KMS-11 (cell line): ENCODE data around the gene MED20.

Experiments
- H2AFZ ChIP-seq: fragments of 200-600 bp; sonication (generic); 2 replicates; pipeline ENCODE4 v1.6.1; 2016; ENCODE audit warnings: antibody characterized with exemption, mixed run types, low read depth
- H3K27ac ChIP-seq: fragments of 200-600 bp; sonication (generic); 2 replicates; pipeline ENCODE4 v1.6.1; 2016; ENCODE audit warnings: mild to moderate bottlenecking, mixed run types
- H3K27me3 ChIP-seq: fragments of 200-600 bp; sonication (generic); 2 replicates; pipeline ENCODE4 v1.6.1; 2017; ENCODE audit warnings: mild to moderate bottlenecking, low read depth, mixed run types, moderate library complexity; ENCODE audit not compliant: insufficient read depth
- H3K36me3 ChIP-seq: fragments of 200-600 bp; sonication (generic); 2 replicates; pipeline ENCODE4 v1.6.1; 2017; ENCODE audit warnings: mild to moderate bottlenecking, mixed run types; ENCODE audit not compliant: insufficient read depth
- H3K4me1 ChIP-seq: fragments of 200-600 bp; sonication (generic); 2 replicates; pipeline ENCODE4 v1.6.1; 2016; ENCODE audit warnings: mild to moderate bottlenecking, low read depth, mixed run types; ENCODE audit not compliant: poor library complexity, severe bottlenecking
- H3K4me2 ChIP-seq: fragments of 200-600 bp; sonication (generic); 2 replicates; pipeline ENCODE4 v1.7.0; 2016; ENCODE audit warnings: mild to moderate bottlenecking, mixed run types
- H3K4me3 ChIP-seq: fragments of 200-600 bp; sonication (generic); IDR thresholded peaks from 2 replicates; pipeline ENCODE4 v1.6.1; 2017; ENCODE audit warnings: low read depth, low read length, mixed read lengths; ENCODE audit not compliant: insufficient read depth
- H3K79me2 ChIP-seq: fragments of 200-600 bp; sonication (generic); 2 replicates; pipeline ENCODE4 v1.6.1; 2016; ENCODE audit warnings: low read depth, mixed run types; ENCODE audit not compliant: insufficient read depth
- H3K9ac ChIP-seq: fragments of 200-600 bp; sonication (generic); 2 replicates; pipeline ENCODE4 v1.6.1; 2016; ENCODE audit warnings: mild to moderate bottlenecking, mixed run types
- H4K20me1 ChIP-seq: fragments of 200-600 bp; sonication (generic); 2 replicates; pipeline ENCODE4 v1.6.1; 2016; ENCODE audit warnings: mild to moderate bottlenecking, mixed run types; ENCODE audit not compliant: insufficient read depth
- TF ChIP-seq, protein P1 (sequence below): fragments of 200-600 bp; sonication (generic); conservative IDR thresholded peaks from 2 replicates; pipeline ENCODE4 v1.6.1; 2017; ENCODE audit warnings: low read depth, mild to moderate bottlenecking, antibody characterized with exemption, low read length, moderate library complexity, mixed read lengths

Gene MED20

GRCh38 chr6:41892921-41893564 lies 27.9 kb downstream of the MED20 start:
- Histone ChIP-seq H4K20me1 (no peaks in the 10 kb centered on the region), H3K4me2 (no peak overlapping the region), H3K4me1 (peaks cover 21% of the 10 kb centered on the region), H3K27ac (no peak overlapping the region), H3K4me3 (no peak overlapping the region), H3K27me3 (no peaks in the 10 kb centered on the region; the same call in 1 of the 2 replicates), H3K36me3 (no peaks in the 10 kb centered on the region), H2AFZ (no peak overlapping the region), H3K79me2 (no peaks in the 10 kb centered on the region), H3K9ac (no peak overlapping the region)
- TF ChIP-seq, protein P1, sequence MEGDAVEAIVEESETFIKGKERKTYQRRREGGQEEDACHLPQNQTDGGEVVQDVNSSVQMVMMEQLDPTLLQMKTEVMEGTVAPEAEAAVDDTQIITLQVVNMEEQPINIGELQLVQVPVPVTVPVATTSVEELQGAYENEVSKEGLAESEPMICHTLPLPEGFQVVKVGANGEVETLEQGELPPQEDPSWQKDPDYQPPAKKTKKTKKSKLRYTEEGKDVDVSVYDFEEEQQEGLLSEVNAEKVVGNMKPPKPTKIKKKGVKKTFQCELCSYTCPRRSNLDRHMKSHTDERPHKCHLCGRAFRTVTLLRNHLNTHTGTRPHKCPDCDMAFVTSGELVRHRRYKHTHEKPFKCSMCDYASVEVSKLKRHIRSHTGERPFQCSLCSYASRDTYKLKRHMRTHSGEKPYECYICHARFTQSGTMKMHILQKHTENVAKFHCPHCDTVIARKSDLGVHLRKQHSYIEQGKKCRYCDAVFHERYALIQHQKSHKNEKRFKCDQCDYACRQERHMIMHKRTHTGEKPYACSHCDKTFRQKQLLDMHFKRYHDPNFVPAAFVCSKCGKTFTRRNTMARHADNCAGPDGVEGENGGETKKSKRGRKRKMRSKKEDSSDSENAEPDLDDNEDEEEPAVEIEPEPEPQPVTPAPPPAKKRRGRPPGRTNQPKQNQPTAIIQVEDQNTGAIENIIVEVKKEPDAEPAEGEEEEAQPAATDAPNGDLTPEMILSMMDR = no peak

- H3K27me3 ChIP-seq = no peaks in the 10 kb centered on the region; the same call in 1 of the 2 replicates
- H3K4me3 ChIP-seq = no peak overlapping the region
- TF ChIP-seq, protein P1 = no peak
- H2AFZ ChIP-seq = no peak overlapping the region
- no peaks in the 10 kb centered on the region for H3K79me2 ChIP-seq
- H3K36me3 ChIP-seq = no peaks in the 10 kb centered on the region
- H3K4me1 ChIP-seq = no peaks in the 10 kb centered on the region
- no peak overlapping the region for H3K4me2 ChIP-seq
- no peak overlapping the region for H3K9ac ChIP-seq
- no peak overlapping the region for H3K27ac ChIP-seq
- no peaks in the 10 kb centered on the region for H4K20me1 ChIP-seq
These were observed 33.6 kb downstream of the MED20 start for GRCh38 chr6:41887331-41887751.

DNA sequence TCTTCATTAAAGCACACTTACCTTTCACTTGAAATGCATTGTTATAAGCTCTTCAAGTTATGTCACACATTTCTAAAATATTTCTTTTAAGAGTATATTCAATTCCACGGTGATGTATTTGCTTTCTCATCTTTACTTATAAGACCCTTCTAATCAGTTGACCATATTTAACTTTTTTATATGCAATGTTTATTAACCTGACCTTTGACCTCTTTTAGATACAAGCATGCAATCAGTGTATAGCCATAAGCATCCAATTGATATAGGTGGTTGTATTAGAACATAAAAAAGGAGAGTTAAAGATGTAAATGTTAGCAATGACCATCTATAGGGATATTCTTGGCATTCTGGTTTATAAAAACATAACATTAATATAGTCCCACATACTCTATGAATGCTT lies 35.0 kb downstream of the MED20 start:
- H2AFZ ChIP-seq = no peak overlapping the region
- no peaks in the 10 kb centered on the region for H3K27me3 ChIP-seq
- no peak overlapping the region for H3K4me3 ChIP-seq
- H3K9ac ChIP-seq = no peak overlapping the region
- TF ChIP-seq, protein P1 = no peak
- H3K79me2 ChIP-seq = no peaks in the 10 kb centered on the region
- no peak overlapping the region for H3K4me2 ChIP-seq
- no peaks in the 10 kb centered on the region for H3K36me3 ChIP-seq
- H3K4me1 ChIP-seq = no peaks in the 10 kb centered on the region
- H3K27ac ChIP-seq = no peak overlapping the region
- H4K20me1 ChIP-seq = no peaks in the 10 kb centered on the region

DNA sequence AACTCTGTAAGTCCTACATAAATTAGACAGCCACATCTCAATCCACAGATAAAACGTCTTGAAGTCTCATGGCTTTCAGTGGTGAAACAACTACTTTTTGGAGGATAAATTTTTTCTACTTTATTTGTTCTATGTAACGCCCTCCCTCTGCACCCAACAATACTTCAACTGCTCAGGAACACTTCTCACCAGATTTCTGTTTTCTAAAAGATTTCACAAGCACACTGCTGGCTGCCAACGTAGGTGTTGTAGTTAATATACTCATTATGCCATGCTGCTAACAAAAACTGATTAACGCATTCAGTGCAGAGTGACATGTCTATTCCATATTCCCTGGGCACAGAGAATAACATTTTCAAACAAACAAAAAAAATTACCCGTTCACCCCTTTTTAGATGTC lies 36.0 kb downstream of the MED20 start:
- H3K27ac ChIP-seq = no peak overlapping the region
- H3K27me3 ChIP-seq = no peaks in the 10 kb centered on the region
- no peak overlapping the region for H3K4me3 ChIP-seq
- H3K4me2 ChIP-seq = no peak overlapping the region
- TF ChIP-seq, protein P1 = no peak
- no peaks in the 10 kb centered on the region for H3K4me1 ChIP-seq
- H3K79me2 ChIP-seq = no peaks in the 10 kb centered on the region
- H2AFZ ChIP-seq = no peak overlapping the region
- no peaks in the 10 kb centered on the region for H4K20me1 ChIP-seq
- no peaks in the 10 kb centered on the region for H3K36me3 ChIP-seq
- no peak overlapping the region for H3K9ac ChIP-seq
